Stimulated activated naive CD8-positive, alpha-beta T cell treated with anti-CD3 and anti-CD28 coated beads, Interleukin-15, Interleukin-2, amounts not matched to agents 100 U/mL and 50 U/mL, for 24 hours (primary cell): Measurements from ENCODE around the gene CRB2.

Experiments
- ATAC-seq: fragments of 150-1000 bp; cut with Tn5 transposase; one replicate; pipeline ENCODE4 v1.10.0; 2021
- DNase-seq: peaks from one replicate; pipeline ENCODE4 v3.0.0; 2021

CRB2 gene

GRCh38 chr9:123347289-123348060 is 8.5 kb upstream of the CRB2 start:
- DNase-seq (no peak), ATAC-seq (no peak)

GRCh38 chr9:123348317-123348992 is 7.5 kb upstream of the CRB2 start:
- ATAC-seq = no peak

DNA sequence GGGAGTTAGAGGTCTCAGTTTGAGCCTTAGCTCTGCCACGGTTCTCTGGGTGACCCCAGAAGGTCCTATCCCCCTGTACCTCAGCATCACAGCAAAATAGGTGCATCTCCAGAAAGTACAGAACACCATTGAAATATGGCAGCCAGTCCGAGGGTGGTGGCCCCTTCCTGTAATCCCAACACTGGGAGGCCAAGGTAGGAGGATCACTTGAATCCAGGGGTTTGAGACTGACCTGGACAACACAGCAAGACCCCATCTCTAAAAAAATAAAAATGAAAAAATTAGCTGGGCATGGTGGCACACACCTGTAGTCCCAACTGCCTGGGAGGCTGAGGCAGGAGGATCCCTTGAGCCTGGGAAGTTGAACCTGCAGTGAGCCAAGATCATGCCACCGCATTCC is 7.0 kb upstream of the CRB2 start:
- ATAC-seq = no peak
- DNase-seq = no peak

More at GRCh38 chr9:123348317-123348992, 7.5 kb upstream of the CRB2 start:
- DNase-seq = no peak

GRCh38 chr9:123349691-123350480 is 6.1 kb upstream of the CRB2 start:
- ATAC-seq (peak; percentile 75), DNase-seq (peak; percentile 76)

GRCh38 chr9:123350590-123351310 is 5.2 kb upstream of the CRB2 start:
- DNase-seq (no peak), ATAC-seq (no peak)

- DNase-seq = no peak
- ATAC-seq = no peak
Measured at GRCh38 chr9:123353041-123353440, 3.0 kb upstream of the CRB2 start.

DNA sequence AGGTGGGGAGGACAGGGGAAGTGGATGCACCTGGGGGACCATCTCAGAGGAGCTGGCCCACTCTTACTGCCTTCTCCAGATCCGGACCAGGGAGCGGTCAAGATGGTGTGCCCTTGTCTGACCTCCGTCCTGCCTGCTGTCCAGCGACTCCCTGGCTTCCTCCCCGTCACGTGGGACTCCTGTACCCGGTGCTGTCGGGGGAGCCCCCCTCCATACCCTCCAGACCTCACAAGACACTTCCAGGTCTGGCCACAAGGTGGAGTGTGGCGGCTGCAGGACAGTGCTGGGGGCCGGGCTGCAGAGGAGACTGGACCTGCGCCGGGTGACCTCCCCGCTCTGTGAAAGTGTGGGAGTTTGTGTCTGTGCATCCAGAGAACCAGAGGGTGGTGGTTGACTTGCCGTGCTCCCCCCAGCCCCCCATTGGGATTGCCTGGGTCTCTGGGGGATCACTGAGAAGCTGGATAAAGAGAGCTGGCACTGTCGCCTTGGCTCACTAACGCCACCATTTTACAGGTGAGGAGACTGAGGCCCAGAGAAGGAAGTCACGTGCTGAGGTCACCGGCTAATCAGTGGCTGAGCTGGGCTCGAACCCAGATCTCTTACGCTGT is 1.9 kb upstream of the CRB2 start:
- peak; percentile 73 for ATAC-seq
- DNase-seq = peak; percentile 83

- DNase-seq (no peak), ATAC-seq (no peak)
Measured at GRCh38 chr9:123354806-123355508, 1.0 kb upstream of the CRB2 start.

- no peak for ATAC-seq
Measured at GRCh38 chr9:123356851-123357742, 1.1 kb downstream of the CRB2 start.

GRCh38 chr9:123357743-123358059 is 1.7 kb downstream of the CRB2 start:
- ATAC-seq (no peak), DNase-seq (no peak)

More at GRCh38 chr9:123356851-123357742, 1.1 kb downstream of the CRB2 start:
- no peak for DNase-seq

DNA sequence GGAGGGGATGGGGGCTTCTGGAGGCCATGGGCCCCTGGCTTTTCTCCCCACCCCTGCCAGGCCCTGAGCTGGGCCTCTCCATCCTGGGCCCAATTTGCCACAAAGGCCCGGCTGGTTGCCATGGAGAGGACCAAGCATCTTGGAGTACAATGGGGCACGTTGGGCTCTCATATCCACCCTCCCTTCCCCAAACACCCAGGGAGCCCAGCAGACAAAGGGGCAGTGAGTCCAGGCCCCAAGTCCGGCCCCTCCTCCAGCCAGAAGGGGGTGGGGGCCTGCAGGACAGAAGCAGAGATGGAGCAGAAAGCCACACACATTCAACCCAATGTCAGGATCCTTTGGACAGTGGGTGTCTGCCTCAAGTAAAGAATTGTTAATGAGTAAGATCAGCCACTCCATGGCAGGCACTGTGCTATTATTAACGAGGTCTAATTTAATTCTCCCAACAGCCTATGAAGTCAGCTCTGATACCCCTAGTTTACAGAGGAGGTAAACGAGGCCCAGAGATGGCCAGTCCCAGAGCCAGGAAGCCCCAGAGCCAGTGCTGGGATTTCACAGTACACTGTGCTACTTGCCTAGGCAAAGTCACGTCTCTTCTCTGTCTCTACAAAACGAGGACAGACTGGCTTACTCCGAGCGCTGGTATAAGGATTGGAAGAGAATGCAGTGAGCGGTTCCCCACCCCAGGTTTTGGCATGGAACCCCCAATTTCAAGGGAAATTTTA is 2.3 kb downstream of the CRB2 start:
- ATAC-seq (no peak), DNase-seq (no peak)

GRCh38 chr9:123359106-123359505 is 3.1 kb downstream of the CRB2 start:
- ATAC-seq = no peak
- no peak for DNase-seq

GRCh38 chr9:123359546-123359945 is 3.5 kb downstream of the CRB2 start:
- ATAC-seq = no peak

GRCh38 chr9:123360161-123361085 is 4.4 kb downstream of the CRB2 start:
- ATAC-seq = no peak
- peak; percentile 84 for DNase-seq

More at GRCh38 chr9:123359546-123359945, 3.5 kb downstream of the CRB2 start:
- no peak for DNase-seq

DNA sequence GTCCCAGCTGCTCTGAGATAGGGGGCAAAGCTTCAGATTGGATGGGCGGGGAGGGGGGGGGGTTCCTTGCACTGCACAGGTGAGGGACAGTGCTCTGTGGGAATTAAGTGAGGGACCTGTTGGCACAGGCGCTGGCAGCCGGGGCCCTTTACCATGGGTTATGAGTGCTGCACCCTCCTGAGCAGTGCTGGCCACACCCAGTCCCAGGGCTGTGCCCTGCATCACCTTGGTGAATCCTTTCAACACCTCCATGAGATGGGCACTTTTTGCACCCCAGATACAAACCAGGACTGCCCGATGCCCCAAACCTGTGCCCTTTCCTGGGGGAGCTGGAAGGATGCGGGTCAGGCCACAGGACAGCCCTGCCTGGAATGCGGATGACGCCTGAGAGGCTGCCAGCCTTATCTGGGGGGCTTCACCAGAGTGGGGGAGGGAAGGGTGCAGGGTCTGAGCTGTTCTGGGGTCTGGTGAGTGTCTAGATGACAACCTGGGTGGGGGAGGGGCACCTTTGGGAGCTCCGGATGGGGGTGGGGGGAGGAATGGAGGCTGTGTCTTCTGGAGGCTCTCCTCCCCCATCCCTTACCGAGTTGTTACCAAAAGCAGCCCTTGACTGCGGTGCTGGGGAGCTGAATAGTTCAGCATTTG is 5.2 kb downstream of the CRB2 start:
- no peak for DNase-seq
- ATAC-seq = no peak

DNA sequence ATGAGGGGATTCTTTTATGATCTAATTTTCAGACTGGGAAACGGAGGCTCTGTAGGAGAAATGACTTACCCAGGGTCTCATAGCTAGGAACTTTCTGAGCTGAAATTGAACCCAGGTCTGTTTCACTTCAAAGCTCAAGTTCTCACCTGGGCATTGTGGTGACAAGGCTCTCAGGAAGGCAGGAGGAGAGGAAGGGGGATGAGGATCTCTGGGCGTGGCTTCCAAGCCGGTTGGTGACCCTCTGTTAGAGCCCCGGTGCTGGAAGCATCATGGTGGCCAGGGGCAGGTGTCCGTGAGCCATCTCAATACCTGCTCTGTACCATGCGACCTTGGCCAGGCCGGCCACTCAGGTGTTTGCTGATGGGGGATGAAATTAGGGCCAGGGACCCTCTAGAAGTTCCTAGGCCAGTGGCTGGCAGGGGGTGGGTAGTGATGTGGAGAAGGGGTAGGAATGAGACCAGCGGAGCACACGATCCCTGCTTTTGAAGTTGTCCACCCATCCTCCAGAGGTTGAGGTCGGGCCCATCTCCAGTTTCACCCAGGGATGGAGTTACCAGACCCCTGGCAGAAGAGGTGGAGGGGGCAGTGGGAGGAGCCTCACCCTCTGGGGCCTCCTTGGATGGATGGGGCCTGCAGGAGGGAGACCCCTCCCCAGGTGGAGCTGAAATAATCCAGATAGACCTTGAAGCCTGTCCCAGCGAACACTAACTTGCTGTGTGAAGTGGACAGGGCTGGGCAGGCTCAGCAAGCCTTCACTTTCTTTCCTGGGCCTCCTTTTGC is 5.9 kb downstream of the CRB2 start:
- ATAC-seq (no peak), DNase-seq (no peak)

DNA sequence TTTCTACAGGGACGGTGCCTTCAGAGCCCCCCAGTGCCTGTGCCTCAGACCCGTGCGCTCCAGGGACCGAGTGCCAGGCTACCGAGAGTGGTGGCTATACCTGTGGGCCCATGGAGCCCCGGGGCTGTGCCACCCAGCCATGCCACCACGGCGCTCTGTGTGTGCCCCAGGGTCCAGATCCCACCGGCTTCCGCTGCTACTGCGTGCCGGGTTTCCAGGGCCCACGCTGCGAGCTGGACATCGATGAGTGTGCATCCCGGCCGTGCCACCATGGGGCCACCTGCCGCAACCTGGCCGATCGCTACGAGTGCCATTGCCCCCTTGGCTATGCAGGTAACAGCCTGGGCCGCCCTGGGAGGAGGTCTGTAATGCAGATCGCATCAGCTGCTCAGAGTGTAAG is 6.9 kb downstream of the CRB2 start:
- ATAC-seq (no peak), DNase-seq (no peak)
